CD4-positive, alpha-beta memory T cell (primary cell): ENCODE data around the gene AFTPH. TPM values are rescaled to one million over a fixed set of nuclear protein-coding genes. Genes with fewer than 3 reads are reported as not detected.

ENCODE experiments used
- CTCF ChIA-PET: fragments of 350-600 bp; sonication (Branson Sonifier 250); formaldehyde crosslinking; loops from one replicate; lab custom pipeline; 2021; ENCODE audit warnings: inconsistent platforms; ENCODE audit not compliant: partially characterized antibody; lab: Charles Lee
- POLR2A ChIA-PET: fragments of 350-600 bp; sonication (Branson Sonifier 250); formaldehyde crosslinking; loops from one replicate; lab custom pipeline; 2021; ENCODE audit not compliant: partially characterized antibody; lab: Charles Lee
- DNase-seq, 5 donors: peaks; one replicate each; pipeline versions ENCODE4 v3.0.0 to v3.0.0-alpha.2; 2020 to 2022; ENCODE audit warnings: mixed read lengths in 1 of 5
- H3K27ac ChIP-seq: one replicate; pipeline ENCODE4 v1.7.0; 2013; ENCODE audit warnings: low read depth, low read length
- H3K27me3 ChIP-seq: 2 replicates; pipeline ENCODE4 v1.7.0; 2013; ENCODE audit warnings: mild to moderate bottlenecking, low read length, moderate library complexity; ENCODE audit not compliant: insufficient read depth
- H3K36me3 ChIP-seq: 2 replicates; pipeline ENCODE4 v1.7.0; 2013; ENCODE audit warnings: mild to moderate bottlenecking, low read length, moderate library complexity; ENCODE audit not compliant: insufficient read depth
- H3K4me1 ChIP-seq: 2 replicates; pipeline ENCODE4 v1.7.0; 2013; ENCODE audit warnings: mild to moderate bottlenecking, low read length, moderate library complexity; ENCODE audit not compliant: insufficient read depth
- H3K4me3 ChIP-seq, 2 donors: one replicate each; pipeline ENCODE4 v1.7.0; 2013; ENCODE audit warnings: low read length in 2 of 2, mild to moderate bottlenecking in 1 of 2
- H3K9me3 ChIP-seq, 2 donors: one replicate each; pipeline ENCODE4 v1.7.0; 2013; ENCODE audit warnings: low read length in 2 of 2, control low read depth in 1 of 2; ENCODE audit not compliant: control insufficient read depth in 1 of 2
- H3K27ac Mint-ChIP-seq, 7 donors: one replicate each; pipeline ENCODE4 v1.8.0; 2020 to 2021; ENCODE audit warnings: mixed read lengths in 7 of 7, mild to moderate bottlenecking in 6 of 7, inconsistent platforms in 3 of 7, moderate library complexity in 3 of 7
- H3K27me3 Mint-ChIP-seq, 2 donors: one replicate each; pipeline ENCODE4 v1.8.0; 2020 to 2021; ENCODE audit warnings: mixed read lengths in 2 of 2
- H3K36me3 Mint-ChIP-seq, 2 donors: one replicate each; pipeline ENCODE4 v1.8.0; 2020 to 2021; ENCODE audit warnings: mixed read lengths in 2 of 2, inconsistent platforms in 1 of 2, mild to moderate bottlenecking in 1 of 2
- H3K4me1 Mint-ChIP-seq, 4 donors: one replicate each; pipeline ENCODE4 v1.8.0; 2020 to 2021; ENCODE audit warnings: mixed read lengths in 4 of 4, mild to moderate bottlenecking in 1 of 4
- H3K4me3 Mint-ChIP-seq, 8 donors: one replicate each; pipeline ENCODE4 v1.8.0; 2020 to 2021; ENCODE audit warnings: mixed read lengths in 8 of 8, mild to moderate bottlenecking in 7 of 8, moderate library complexity in 6 of 8, inconsistent platforms in 3 of 8
- H3K9me3 Mint-ChIP-seq, 8 donors: one replicate each; pipeline ENCODE4 v1.8.0; 2020 to 2021; ENCODE audit warnings: mixed read lengths in 8 of 8, mild to moderate bottlenecking in 5 of 8, inconsistent platforms in 3 of 8, moderate library complexity in 1 of 8
- intact Hi-C: fragments of 100-400 bp; cut with micrococcal nuclease; formaldehyde crosslinking; loops from one replicate; pipeline ENCODE4 v1.15.1; 2023
- polyA plus RNA-seq, 2 donors: library from polyadenylated mRNA; unstranded; fragments of 300-500 nt; fragmentation: Illumina TruSeq; gene quantifications; one replicate each; pipeline ENCODE4 v1.2.3, GENCODE V29; 2021
- total RNA-seq, 2 experiments: library from RNA; stranded (reverse); gene quantifications; one replicate each; pipeline ENCODE4 v1.2.3, GENCODE V29; 2021

The AFTPH gene
- total and polyA plus RNA-seq, 4 experiments from 2014 or later: 22.8 to 48.9 (median 38.7) TPM

- POLR2A ChIA-PET: interaction anchor here (1.2 to 2.4 kb wide), 4 partner anchors 158 to 163 kb away, joined by 3 to 15 read pairs (median 6); no protein-coding TSS in a partner anchor
- no peaks in the 10 kb centered on the region for H3K9me3 Mint-ChIP-seq
- peak overlapping the region in 1 of 7 donors; percentile 60 for H3K27ac Mint-ChIP-seq
These were observed 35.8 kb upstream of the AFTPH start for GRCh38 chr2:64488050-64488974.

GRCh38 chr2:64489081-64489751, 34.9 kb upstream of the AFTPH start:
- Histone ChIP-seq H3K4me3 (no peak overlapping the region), H3K27ac (no peak overlapping the region), H3K27me3 (no peaks in the 10 kb centered on the region), H3K9me3 (no peaks in the 10 kb centered on the region), H3K36me3 (no peaks in the 10 kb centered on the region), H3K4me1 (peaks cover 16% of the 10 kb centered on the region)
- H3K27me3 Mint-ChIP-seq: peaks cover 0 to 2% of the 10 kb centered on the region in 2 donors
- H3K27ac Mint-ChIP-seq: peak overlapping the region in 2 of 7 donors; percentile 6 to 53
- intact Hi-C loops: loop anchor here (10.0 kb wide), 2 partner anchors 344 to 784 kb away; partner anchors contain the start of gene PELI1
- ChIA-PET CTCF (interaction anchor here (1.2 to 13.4 kb wide), 12 partner anchors 8 to 439 kb away, joined by 3 to 312 read pairs (median 8); no protein-coding TSS in a partner anchor), POLR2A (interaction anchor here (1.3 to 2.4 kb wide), 3 partner anchors 158 to 163 kb away, joined by 3 to 15 read pairs (median 10); no protein-coding TSS in a partner anchor)
- H3K4me3 Mint-ChIP-seq: no peak overlapping the region
- peaks cover 7 to 20% (median 13%) of the 10 kb centered on the region in 4 donors for H3K4me1 Mint-ChIP-seq
- H3K36me3 Mint-ChIP-seq: no peaks in the 10 kb centered on the region
- DNase-seq: no peak
- H3K9me3 Mint-ChIP-seq: no peaks in the 10 kb centered on the region

More at GRCh38 chr2:64488050-64488974, 35.8 kb upstream of the AFTPH start:
- H3K4me1 ChIP-seq: peaks cover 16% of the 10 kb centered on the region
- H3K9me3 ChIP-seq: no peaks in the 10 kb centered on the region
- H3K27me3 Mint-ChIP-seq: peaks cover 0 to 2% of the 10 kb centered on the region in 2 donors
- H3K4me3 ChIP-seq: no peak overlapping the region
- peak overlapping the region in 5 of 8 donors; percentile 1 to 31 (median 7) for H3K4me3 Mint-ChIP-seq
- CTCF ChIA-PET: interaction anchor here (0.7 to 13.4 kb wide), 47 partner anchors 9 to 985 kb away, joined by 3 to 312 read pairs (median 4); no protein-coding TSS in a partner anchor
- no peak overlapping the region for H3K27ac ChIP-seq
- intact Hi-C loops: loop anchor here (1.0 to 10.0 kb wide), 4 partner anchors 157 to 784 kb away; partner anchors contain the start of gene PELI1
- peak; percentile 59 to 69 (median 65) for DNase-seq
- H3K36me3 Mint-ChIP-seq: no peaks in the 10 kb centered on the region
- H3K4me1 Mint-ChIP-seq: peaks cover 7 to 20% (median 13%) of the 10 kb centered on the region in 4 donors
- H3K27me3 ChIP-seq: no peaks in the 10 kb centered on the region
- H3K36me3 ChIP-seq: no peaks in the 10 kb centered on the region

- Mint-ChIP-seq H3K4me1 (peaks cover 7 to 20% (median 13%) of the 10 kb centered on the region in 4 donors), H3K36me3 (no peaks in the 10 kb centered on the region), H3K4me3 (no peak overlapping the region), H3K27me3 (peaks cover 0 to 2% of the 10 kb centered on the region in 2 donors), H3K27ac (peak overlapping the region in 1 of 7 donors; percentile 63), H3K9me3 (no peaks in the 10 kb centered on the region)
- ChIA-PET CTCF (interaction anchor here (13.4 kb wide), 1 partner anchor 162 kb away, joined by 312 read pairs; no protein-coding TSS in a partner anchor), POLR2A (no interaction called here)
- Histone ChIP-seq H3K27me3 (no peaks in the 10 kb centered on the region), H3K36me3 (no peaks in the 10 kb centered on the region), H3K4me3 (no peak overlapping the region), H3K9me3 (no peaks in the 10 kb centered on the region), H3K4me1 (peaks cover 16% of the 10 kb centered on the region), H3K27ac (no peak overlapping the region)
- intact Hi-C loops: no loop called here
- no peak for DNase-seq
These were observed 32.7 kb upstream of the AFTPH start for GRCh38 chr2:64491426-64491825.

GRCh38 chr2:64492272-64492671, 31.9 kb upstream of the AFTPH start:
- H3K27ac Mint-ChIP-seq: no peak overlapping the region
- CTCF ChIA-PET: interaction anchor here (13.4 kb wide), 1 partner anchor 163 kb away, joined by 312 read pairs; no protein-coding TSS in a partner anchor

GRCh38 chr2:64492821-64493220, 31.3 kb upstream of the AFTPH start:
- CTCF ChIA-PET: interaction anchor here (1.0 kb wide), 1 partner anchor 8 kb away, joined by 4 read pairs; no protein-coding TSS in a partner anchor
- H3K4me1 Mint-ChIP-seq: peaks cover 7 to 20% (median 13%) of the 10 kb centered on the region in 4 donors
- Histone ChIP-seq H3K27ac (no peak overlapping the region), H3K4me1 (peaks cover 16% of the 10 kb centered on the region), H3K4me3 (no peak overlapping the region), H3K27me3 (no peaks in the 10 kb centered on the region), H3K36me3 (no peaks in the 10 kb centered on the region), H3K9me3 (no peaks in the 10 kb centered on the region)
- no peak for DNase-seq
- no peaks in the 10 kb centered on the region for H3K36me3 Mint-ChIP-seq
- POLR2A ChIA-PET: no interaction called here
- H3K27me3 Mint-ChIP-seq: peaks cover 1 to 3% of the 10 kb centered on the region in 2 donors
- H3K9me3 Mint-ChIP-seq: no peaks in the 10 kb centered on the region
- peak overlapping the region in 1 of 7 donors; percentile 23 for H3K27ac Mint-ChIP-seq
- H3K4me3 Mint-ChIP-seq: no peak overlapping the region
- intact Hi-C loops: no loop called here

More at GRCh38 chr2:64492272-64492671, 31.9 kb upstream of the AFTPH start:
- no peaks in the 10 kb centered on the region for H3K36me3 ChIP-seq
- Mint-ChIP-seq H3K27me3 (peaks cover 0 to 3% of the 10 kb centered on the region in 2 donors), H3K4me3 (no peak overlapping the region), H3K4me1 (peaks cover 7 to 20% (median 13%) of the 10 kb centered on the region in 4 donors), H3K9me3 (no peaks in the 10 kb centered on the region), H3K36me3 (no peaks in the 10 kb centered on the region)
- no peaks in the 10 kb centered on the region for H3K9me3 ChIP-seq
- POLR2A ChIA-PET: no interaction called here
- no peak for DNase-seq
- peaks cover 16% of the 10 kb centered on the region for H3K4me1 ChIP-seq
- H3K27me3 ChIP-seq: no peaks in the 10 kb centered on the region
- intact Hi-C loops: no loop called here
- H3K27ac ChIP-seq: no peak overlapping the region
- H3K4me3 ChIP-seq: no peak overlapping the region

GRCh38 chr2:64493788-64494187, 30.3 kb upstream of the AFTPH start:
- Histone ChIP-seq H3K4me3 (no peak overlapping the region), H3K4me1 (peaks cover 8% of the 10 kb centered on the region), H3K36me3 (no peaks in the 10 kb centered on the region), H3K9me3 (no peaks in the 10 kb centered on the region), H3K27ac (no peak overlapping the region), H3K27me3 (no peaks in the 10 kb centered on the region)
- DNase-seq: no peak
- ChIA-PET CTCF (interaction anchor here (1.0 to 1.8 kb wide), 3 partner anchors 9 to 444 kb away, joined by 4 to 6 read pairs (median 4); no protein-coding TSS in a partner anchor), POLR2A (no interaction called here)
- H3K27me3 Mint-ChIP-seq: peaks cover 1 to 3% of the 10 kb centered on the region in 2 donors
- peaks cover 3 to 13% (median 8%) of the 10 kb centered on the region in 4 donors for H3K4me1 Mint-ChIP-seq
- H3K4me3 Mint-ChIP-seq: no peak overlapping the region
- H3K27ac Mint-ChIP-seq: no peak overlapping the region
- intact Hi-C loops: no loop called here
- H3K9me3 Mint-ChIP-seq: no peaks in the 10 kb centered on the region
- H3K36me3 Mint-ChIP-seq: no peaks in the 10 kb centered on the region
